Measurements from ENCODE around the gene STOML2.
A peak's percentile ranks its signal among the peaks of the same experiment; 100 is the strongest.

STOML2 gene

GRCh38 chr9:35073279-35073612 lies 29.7 kb downstream of the STOML2 start:
- H3K4me3 ChIP-seq (ENCODE audit: insufficient read depth, low read length, poor library complexity, severe bottlenecking), result no peak overlapping the region
- H3K27me3 ChIP-seq (ENCODE audit: low read length), result no peaks in the 10 kb centered on the region
- 0 out of 2 replicates have a peak overlapping the region, but pooled peaks have one; percentile 2 for H3K9ac ChIP-seq (ENCODE audit: low read length)
- peaks cover 3% of the 10 kb centered on the region; the same call in 1 of the 2 replicates for H3K36me3 ChIP-seq (ENCODE audit: low read length)
- H2AFZ ChIP-seq (ENCODE audit: low read depth, low read length, severe bottlenecking), result peak overlapping the region; percentile 36
- TF ChIP-seq EZH2phosphoT487 (conservative IDR thresholded peaks at IDR 0.05; ENCODE audit: low read length), result no peak
- TF ChIP-seq CTCF (IDR thresholded peaks at IDR 0.05; ENCODE audit: insufficient read depth, low read length, poor library complexity, severe bottlenecking), result no peak
- peak overlapping the region; percentile 22 for H3K27ac ChIP-seq (ENCODE audit: low read depth, low read length)
- H4K20me1 ChIP-seq (ENCODE audit: low read depth, low read length), result peaks cover 29% of the 10 kb centered on the region
- H3K4me2 ChIP-seq (ENCODE audit: low read depth, low read length, poor library complexity, severe bottlenecking), result peak overlapping the region; percentile 44
- H3K9me3 ChIP-seq (ENCODE audit: insufficient read depth, low read length), result no peaks in the 10 kb centered on the region
- H3F3A ChIP-seq (ENCODE audit: insufficient read depth), result peaks cover 20% of the 10 kb centered on the region
- H3K9me2 ChIP-seq (replicated peaks; ENCODE audit: insufficient read depth, low read length), result no peaks in the 10 kb centered on the region
- peaks cover 46% of the 10 kb centered on the region for H3K79me2 ChIP-seq (ENCODE audit: insufficient read depth, low read length)

- Histone ChIP-seq H3K4me3 (ENCODE audit: insufficient read depth, low read length, poor library complexity, severe bottlenecking) (peak within 1 kb of the TSS; percentile 96), H3K27ac (ENCODE audit: low read depth, low read length) (peak within 1 kb of the TSS; percentile 93), H4K20me1 (ENCODE audit: low read depth, low read length) (peaks cover 35% of the 10 kb centered on the region), H3K79me2 (ENCODE audit: insufficient read depth, low read length) (peaks cover 46% of the 10 kb centered on the region), H3K36me3 (ENCODE audit: low read length) (peaks cover 7% of the 10 kb centered on the region; the same call in 1 of the 2 replicates), H3K27me3 (ENCODE audit: low read length) (no peaks in the 10 kb centered on the region), H3K9me2 (replicated peaks; ENCODE audit: insufficient read depth, low read length) (no peaks in the 10 kb centered on the region), H2AFZ (ENCODE audit: low read depth, low read length, severe bottlenecking) (peak within 1 kb of the TSS; percentile 36), H3K9me3 (ENCODE audit: insufficient read depth, low read length) (no peaks in the 10 kb centered on the region), H3K4me2 (ENCODE audit: low read depth, low read length, poor library complexity, severe bottlenecking) (peak within 1 kb of the TSS; percentile 93), H3K9ac (ENCODE audit: low read length) (peak within 1 kb of the TSS; percentile 92), H3F3A (ENCODE audit: insufficient read depth) (peaks cover 20% of the 10 kb centered on the region)
- TF ChIP-seq CTCF (IDR thresholded peaks at IDR 0.05; ENCODE audit: insufficient read depth, low read length, poor library complexity, severe bottlenecking), result no peak
- TF ChIP-seq EZH2phosphoT487 (conservative IDR thresholded peaks at IDR 0.05; ENCODE audit: low read length), result no peak
Observed at GRCh38 chr9:35072461-35073278, 30.3 kb downstream of the STOML2 start, which contains the start of gene VCP. Gene VCP, minus strand, starts transcription at chr9:35072625. Its CDS starts 272 bp downstream, at chr9:35072353.

GRCh38 chr9:35071814-35072460 lies 31.0 kb downstream of the STOML2 start:
- Histone ChIP-seq H3K9me2 (replicated peaks; ENCODE audit: insufficient read depth, low read length) (no peaks in the 10 kb centered on the region), H3K4me2 (ENCODE audit: low read depth, low read length, poor library complexity, severe bottlenecking) (peak overlapping the region; percentile 93), H3K9ac (ENCODE audit: low read length) (peak overlapping the region; percentile 92), H3K27ac (ENCODE audit: low read depth, low read length) (peak overlapping the region; percentile 93), H3K9me3 (ENCODE audit: insufficient read depth, low read length) (no peaks in the 10 kb centered on the region), H4K20me1 (ENCODE audit: low read depth, low read length) (peaks cover 42% of the 10 kb centered on the region), H2AFZ (ENCODE audit: low read depth, low read length, severe bottlenecking) (peak overlapping the region; percentile 11), H3F3A (ENCODE audit: insufficient read depth) (peaks cover 20% of the 10 kb centered on the region), H3K79me2 (ENCODE audit: insufficient read depth, low read length) (peaks cover 49% of the 10 kb centered on the region), H3K36me3 (ENCODE audit: low read length) (peaks cover 13% of the 10 kb centered on the region; the same call in 1 of the 2 replicates), H3K27me3 (ENCODE audit: low read length) (no peaks in the 10 kb centered on the region), H3K4me3 (ENCODE audit: insufficient read depth, low read length, poor library complexity, severe bottlenecking) (peak overlapping the region; percentile 96)
- no peak for TF ChIP-seq EZH2phosphoT487 (conservative IDR thresholded peaks at IDR 0.05; ENCODE audit: low read length)
- peak; percentile 54 for TF ChIP-seq CTCF (IDR thresholded peaks at IDR 0.05; ENCODE audit: insufficient read depth, low read length, poor library complexity, severe bottlenecking)
